ENCODE results near the gene ABCC1.

ABCC1 gene

DNA sequence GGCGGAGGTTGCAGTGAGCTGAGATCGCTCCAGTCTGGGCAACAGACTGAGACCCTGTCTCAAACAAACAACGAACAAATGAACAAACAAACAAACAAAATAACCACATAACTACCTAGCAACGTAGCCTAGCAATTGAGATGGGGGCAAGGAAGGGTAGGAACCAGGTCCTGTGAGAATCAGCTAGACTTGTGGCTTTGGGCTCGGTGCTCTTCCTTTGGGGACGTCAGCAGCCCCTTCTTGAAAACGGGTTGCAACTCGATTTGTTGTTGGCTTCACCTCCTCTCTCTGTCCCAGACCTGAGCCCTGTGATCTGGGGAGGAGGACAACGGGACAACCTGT lies 72.2 kb downstream of the ABCC1 start:
- no peak for DNase-seq (ENCODE audit: low read depth)

DNA sequence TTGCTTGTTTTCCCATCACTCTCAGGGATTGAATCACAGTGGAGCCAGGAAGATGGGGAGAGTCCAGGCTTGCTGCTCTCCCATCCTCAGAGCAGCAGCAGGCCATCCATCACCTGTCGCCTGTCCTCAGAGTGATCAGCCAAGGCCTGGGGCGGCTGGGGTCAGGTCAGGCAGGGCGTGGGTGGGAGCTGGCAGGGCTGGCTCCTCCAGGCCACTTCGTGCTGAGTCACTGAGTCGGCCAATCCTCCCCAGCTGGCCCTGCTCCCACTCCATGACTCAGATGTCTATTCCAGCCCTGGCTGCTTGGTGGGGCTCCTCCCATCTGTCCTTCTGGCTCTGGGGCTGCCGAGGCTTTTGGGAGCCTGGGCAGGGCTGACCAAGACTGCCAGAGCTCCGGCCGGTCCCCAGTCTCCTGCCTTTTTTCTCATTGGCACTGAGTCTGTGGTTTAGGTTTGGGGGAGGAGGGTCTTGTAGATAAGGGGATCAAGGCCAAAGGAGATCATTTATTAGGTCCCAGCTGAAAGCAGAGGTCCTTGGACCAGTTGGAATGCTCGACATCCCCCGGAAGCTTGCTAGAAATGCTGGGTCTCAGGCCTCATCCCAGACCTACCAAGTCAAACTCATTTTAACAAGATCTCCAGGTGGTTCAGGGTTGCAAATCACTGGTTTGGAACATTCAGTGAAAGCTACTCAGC lies 72.7 kb downstream of the ABCC1 start:
- DNase-seq (ENCODE audit: low read depth), result no peak

DNA sequence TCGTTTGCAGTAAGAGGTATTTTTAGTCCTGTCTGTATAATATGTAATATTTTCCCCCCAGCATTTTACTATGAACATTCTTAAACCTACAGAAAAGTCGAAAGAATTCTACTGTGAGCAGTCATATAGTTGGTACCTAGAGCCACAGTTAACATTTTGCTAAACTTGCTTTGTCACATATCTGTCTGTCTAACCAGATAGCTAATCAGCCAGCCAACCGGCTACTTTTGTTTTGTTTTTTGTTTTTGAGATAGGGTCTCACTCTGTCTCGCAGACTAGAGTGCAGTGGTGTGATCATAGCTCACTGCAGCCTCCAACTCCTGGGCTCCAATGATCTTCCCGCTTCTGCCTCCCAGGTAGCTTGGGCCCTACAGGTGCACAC lies 73.3 kb downstream of the ABCC1 start:
- DNase-seq (ENCODE audit: low read depth), result no peak

DNA sequence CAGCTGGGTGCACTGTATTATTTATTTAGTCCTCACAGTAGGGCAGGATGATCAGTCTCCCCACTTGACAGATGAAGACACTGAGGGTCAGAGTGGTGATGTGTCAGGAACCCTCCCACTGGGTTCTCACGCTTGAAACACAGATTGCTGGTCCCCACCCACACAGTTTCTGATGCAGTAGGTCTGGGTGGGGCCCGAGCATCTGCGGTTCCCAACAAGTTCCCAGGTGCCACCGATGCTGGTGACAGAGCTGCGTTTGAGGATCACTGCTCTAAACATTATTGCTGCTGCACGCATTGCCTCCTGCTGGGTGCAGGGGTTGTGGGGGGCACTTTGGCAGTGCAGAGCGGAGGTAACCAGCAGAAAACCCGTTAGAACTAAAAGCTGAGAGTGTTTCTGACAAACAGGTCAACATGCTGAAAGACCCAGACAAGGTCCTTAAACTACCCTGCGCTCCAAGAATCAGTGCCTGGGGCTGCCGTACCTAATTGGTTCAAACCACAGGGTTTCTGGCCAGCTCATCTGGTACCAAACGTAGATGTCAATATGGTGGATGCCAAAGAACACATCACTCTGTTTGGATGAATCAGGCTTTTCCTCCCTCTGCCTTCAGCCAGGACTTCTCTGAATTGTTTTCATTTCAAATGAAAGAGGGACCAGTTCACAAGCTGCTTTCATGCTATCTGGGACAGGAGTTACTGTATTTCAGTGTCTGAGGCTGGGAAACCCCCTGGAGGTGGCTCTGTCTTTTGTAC lies 76.0 kb downstream of the ABCC1 start:
- no peak for DNase-seq (ENCODE audit: low read depth)

DNA sequence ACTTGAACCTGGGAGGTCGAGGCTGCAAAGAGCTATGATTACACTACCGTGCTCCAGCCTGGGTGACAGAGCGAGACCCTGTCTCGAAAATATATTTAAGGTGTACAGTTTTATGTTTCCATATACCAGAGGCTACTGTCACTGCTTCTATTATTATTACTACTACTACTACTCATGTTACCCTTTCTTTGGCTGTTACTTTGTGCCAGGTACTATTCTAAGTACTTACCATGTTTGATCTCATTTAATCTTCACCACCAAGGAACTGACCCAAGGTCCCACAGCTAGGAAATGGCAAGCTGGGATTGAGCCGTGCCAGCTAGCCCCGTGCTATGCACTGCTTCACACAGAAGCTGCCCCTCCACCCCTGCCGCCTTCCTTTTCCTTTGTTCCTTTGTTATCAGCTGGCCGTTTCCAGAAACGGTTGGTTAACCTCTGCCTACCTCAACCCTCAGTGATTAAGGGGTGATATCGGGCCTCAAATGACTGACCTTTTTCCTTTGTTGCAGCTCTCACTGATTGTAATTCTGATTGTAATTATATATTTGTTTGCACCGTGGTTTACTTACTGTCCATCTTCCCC lies 78.4 kb downstream of the ABCC1 start:
- no peak for DNase-seq (ENCODE audit: low read depth)

DNA sequence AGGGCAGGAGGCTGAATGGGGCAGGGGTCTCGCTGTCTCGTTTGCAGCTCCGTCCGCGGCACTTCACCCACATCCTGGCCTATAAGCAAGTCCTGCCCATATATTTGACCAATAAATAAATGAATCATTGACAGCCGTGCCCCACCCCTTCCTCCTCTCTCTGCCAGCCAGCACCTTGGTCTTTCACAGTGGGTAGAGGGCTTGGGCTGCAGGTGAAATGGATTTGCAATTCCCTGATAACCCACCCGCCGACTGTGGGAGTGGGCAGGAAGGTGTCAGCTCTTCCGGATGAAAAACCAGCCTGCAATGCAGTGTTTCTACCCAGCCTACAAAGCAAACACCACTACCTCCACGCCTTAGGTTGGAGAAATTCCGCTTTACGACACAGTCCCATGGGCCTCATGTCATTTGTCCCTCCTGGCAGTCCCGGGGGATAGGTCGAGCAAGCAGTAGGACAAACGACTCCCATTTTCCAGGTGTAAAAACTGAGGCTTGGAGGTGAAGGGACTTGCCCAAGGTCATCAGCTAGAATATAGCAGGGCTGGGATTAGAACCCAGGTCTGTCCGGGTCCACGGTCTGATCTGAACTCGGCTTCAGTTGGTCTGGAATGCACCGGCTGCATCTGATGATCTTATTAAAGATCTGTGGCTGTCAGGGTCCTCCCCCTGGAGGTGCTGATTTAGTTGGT lies 79.0 kb downstream of the ABCC1 start:
- DNase-seq (ENCODE audit: low read depth), result no peak

DNA sequence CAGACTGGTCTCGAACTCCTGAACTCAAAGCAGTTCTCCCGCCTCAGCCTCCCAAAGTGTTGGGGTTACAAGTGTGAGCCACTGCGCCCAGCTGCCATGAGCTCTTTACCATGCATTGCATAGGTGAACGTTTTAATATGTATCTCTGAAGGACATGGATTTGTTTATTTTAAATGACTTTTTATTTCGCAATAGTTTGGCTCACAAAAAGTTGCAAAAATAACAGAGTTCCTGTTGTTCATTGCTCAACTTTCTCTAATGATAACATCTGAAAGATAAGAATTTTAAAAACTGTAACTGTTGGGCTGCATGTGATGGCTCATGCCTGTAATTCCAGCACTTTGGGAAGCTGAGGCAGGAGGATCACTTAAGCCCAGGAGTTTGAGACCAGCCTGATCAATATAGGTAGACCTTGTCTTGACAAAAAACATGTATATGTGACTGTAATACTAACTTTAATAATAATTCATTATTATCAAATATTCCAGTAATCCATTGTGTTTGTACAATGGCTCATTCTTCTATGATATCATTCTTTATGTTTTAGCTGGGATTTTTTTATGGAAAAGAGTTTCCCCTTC lies 80.1 kb downstream of the ABCC1 start:
- no peak for DNase-seq (ENCODE audit: low read depth)

DNA sequence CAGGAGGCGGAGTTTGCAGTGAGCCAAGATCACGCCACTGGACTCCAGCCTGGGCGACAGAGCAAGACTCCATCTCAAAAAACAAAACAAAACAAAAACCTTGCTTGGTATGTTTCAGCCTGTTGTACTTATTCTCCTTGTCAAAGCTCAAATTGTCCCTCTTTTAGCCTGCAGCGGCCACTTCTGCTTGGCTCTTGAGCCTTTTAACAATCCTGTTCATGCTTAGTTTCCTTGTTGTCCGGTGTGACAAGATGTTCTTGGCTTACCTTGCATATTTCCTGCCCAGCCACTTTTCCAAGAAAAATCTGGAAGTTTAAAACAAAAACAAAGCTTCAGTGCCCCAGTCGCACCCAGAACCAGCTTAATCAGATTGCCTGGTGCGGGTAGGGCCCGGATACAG lies 81.0 kb downstream of the ABCC1 start:
- DNase-seq (ENCODE audit: low read depth), result no peak

DNA sequence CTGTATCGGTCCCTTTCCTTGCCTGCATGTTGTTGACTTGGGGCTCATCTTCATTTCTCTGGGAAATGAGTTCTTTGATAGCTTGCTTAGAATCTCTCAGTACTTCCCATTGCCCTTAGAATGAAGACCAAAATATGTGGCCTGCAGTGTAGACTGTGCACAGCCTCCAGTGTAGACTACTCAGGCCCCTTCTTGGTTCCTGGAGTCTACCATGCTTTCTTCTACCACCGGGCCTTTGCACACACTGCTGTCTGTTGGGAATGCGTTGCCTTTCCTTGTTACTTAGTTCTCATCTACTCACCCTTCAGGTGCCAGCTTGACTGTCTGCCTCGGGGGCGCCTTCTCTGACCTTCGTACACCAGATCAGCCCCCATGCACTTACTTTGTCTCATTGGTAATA lies 82.0 kb downstream of the ABCC1 start:
- no peak for DNase-seq (ENCODE audit: low read depth)

DNA sequence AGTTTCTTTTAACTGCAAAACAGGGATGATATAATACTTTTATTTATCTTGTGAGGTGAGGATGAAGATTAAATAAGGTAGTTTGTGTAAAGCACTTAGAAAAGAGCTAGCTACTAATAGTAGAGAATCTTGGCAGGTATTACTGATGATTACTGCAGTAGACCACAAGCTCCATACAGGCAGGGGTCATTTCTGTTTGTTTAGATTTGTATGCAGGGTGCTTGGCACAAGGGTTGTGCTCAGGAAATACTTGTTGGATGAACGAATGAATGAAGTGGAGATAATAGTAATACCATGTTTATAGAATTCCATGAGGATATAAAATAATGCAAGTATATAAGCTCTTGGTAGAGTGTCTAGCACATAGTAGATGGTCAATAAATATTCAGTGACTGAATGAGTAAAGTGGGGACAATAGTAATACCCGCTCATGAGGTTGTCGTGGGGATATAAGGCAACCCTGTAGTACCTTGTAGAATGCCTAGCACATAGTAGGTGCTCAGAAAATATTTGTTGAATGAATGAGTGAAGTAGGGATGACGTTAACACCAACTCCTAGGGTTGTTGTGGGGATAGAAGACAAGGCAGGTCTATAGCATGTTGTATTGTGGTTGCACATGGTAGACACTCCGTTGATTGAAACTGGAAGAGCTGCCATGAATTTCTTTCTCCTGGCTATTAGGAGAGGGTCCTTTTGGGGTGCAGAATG lies 83.0 kb downstream of the ABCC1 start:
- no peak for DNase-seq (ENCODE audit: low read depth)

DNA sequence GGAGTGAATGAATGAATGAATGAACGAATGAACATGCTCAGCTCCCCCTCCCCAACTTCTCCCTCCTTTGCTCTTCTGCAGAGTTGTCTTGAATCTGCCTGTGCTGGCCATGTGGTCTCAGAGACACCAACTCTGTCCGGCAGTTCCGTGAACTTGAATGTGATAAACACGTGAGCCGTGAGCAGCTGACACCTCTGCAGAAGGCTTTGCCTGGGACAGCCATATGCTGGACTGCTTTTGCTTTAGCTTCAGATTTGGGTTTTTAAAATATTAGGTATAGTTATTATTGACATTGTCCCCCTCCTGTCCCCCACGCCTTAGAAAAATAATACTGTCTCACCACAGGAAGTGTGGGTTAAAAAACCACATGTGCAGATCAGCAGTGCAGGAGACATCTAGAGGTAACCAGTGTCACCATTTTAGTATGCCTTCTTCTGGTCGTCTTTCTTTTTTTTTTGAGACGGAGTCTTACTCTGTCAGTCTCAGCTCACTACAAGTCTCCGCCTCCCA lies 83.8 kb downstream of the ABCC1 start:
- DNase-seq (ENCODE audit: low read depth), result no peak

DNA sequence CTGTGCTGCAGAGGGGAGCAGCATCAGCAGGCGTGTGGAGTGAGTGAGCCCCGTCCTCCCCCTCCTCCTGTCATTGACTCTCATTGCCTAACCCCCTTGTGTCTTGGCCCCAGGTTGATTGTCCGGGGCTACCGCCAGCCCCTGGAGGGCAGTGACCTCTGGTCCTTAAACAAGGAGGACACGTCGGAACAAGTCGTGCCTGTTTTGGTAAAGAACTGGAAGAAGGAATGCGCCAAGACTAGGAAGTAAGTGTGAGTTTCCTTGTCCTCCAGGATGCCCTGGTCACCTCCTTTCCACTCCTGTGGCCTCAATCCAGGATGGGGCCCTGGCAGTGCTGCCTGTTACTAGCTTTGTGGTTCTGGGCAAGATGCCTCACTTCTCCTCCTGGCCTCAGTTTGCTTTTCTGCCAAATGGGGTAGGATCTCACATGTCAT lies 87.0 kb downstream of the ABCC1 start:
- no peak for DNase-seq (ENCODE audit: low read depth)

DNA sequence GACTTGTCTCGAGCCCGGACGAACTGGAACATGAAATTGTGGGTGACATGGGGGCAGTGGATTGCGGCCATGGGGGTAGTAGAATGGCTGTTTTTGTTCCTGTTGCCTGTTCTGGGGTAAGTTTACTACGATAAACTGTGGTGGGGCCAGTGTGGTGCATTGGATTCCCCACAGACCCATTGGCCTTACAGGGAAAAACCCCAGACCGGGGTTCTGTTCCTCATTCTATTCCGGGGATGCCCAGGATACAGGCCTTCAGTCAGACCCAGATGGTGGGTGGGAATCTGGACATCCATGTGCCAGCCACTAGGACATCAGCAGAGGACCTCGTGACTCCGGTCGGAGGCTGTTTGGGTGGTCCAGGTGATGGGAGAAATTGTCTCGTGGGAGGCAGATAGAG lies 88.1 kb downstream of the ABCC1 start:
- no peak for DNase-seq (ENCODE audit: low read depth)

DNA sequence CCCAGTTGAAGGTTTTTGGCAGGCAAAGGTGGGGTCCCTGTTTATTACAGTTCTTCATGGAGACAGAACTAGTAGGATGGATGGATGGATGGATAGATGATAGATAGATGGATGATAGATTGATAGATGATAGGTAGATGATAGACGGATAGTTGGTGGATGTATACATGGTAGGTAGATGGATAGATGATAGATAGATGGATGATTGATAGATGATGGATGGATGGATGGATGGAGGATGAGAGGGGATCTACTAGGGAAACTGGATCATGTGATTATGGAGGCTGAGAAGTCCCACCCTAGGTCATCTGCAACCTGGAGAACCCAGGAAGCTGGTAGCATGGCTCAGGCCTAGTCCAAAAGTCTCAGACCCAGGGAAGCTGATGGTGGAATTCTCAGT lies 88.6 kb downstream of the ABCC1 start:
- DNase-seq (ENCODE audit: low read depth), result no peak

DNA sequence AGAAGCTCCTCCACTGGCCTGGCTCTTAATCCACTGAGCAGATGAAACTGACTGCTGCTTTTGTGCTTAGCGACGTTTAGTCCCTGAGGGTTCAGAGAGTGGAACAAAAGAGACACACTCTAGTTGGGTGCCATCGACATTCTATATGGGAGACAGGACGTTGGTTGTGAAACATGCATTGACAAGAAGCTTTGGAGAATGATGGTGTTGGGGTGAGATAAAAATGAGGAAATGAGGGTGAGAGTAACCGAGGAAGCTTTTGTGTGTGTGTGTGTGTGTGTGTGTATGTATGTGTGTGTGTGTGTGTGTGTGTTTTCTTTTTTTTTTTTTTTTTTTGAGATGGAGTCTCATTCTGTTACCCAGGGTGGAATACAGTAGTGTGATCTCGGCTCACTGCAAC lies 89.5 kb downstream of the ABCC1 start:
- no peak for DNase-seq (ENCODE audit: low read depth)

DNA sequence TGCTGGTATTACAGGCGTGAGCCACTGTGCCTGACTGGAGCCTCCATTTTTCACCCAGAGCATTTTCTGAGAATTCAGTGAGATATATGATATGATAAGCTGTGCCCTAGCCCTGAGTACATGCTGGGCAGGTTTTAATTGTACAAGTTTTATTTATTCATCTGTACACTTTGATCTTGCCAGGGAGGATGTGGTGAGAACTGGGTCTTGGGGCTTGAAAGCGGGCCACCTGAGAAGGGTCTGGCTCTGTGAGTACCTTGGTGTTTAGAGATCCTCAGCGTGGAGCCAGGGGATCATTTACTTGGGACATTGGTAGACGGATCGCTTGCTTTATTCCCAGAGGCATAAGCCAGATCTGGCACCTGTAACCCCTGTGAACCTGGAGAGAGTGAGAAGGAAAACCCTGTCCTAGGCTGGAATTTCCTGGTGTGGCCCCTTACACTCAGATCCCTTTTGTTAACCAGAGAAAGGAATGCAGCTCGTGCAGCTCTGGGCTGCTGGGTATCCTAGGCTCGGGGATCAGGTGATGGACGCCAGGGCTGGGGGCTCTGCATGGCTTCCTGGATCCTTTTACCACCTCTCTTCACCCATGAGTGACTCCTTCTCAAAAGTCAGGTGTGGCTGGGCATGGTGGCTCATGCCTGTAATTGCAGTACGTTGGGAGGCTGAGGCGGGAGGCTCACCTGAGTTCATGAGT lies 91.9 kb downstream of the ABCC1 start:
- no peak for DNase-seq (ENCODE audit: low read depth)

DNA sequence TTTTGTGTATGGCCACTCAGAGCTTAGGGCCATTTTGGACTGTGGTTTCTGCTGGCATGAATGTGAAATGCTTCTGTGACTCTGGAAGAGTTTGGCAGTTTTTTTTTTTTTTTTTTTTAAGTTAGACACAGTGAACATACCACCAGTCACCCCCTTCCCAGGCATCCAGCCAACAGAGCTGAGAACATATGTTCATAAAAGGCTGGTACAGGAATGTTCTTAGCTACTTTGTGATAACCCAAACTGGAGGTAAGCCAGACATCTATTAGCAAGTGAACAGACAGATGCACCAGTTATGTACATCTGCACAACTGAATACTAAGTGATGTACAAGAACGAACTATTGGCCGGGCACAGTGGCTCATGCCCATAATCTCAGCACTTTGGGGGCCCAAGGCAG lies 92.7 kb downstream of the ABCC1 start:
- DNase-seq (ENCODE audit: low read depth), result no peak

DNA sequence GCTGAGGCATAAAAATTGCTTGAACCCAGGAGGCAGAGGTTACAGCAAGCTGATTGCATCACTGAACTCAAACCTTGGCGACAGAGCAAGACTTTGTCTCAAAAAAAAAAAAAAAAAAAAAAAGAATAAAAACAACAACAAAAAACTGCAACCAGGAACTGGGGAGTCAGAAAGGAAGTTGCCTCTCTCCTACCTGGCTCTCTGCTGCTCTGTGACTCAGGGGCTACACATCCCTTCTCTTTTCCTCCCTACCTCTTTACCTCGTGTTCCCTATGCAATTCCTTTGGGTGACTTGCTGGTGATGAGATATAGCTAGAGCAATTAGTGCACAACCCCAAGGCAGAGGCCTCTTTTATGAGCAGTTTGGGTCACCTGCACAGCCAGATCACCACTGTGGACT lies 95.9 kb downstream of the ABCC1 start:
- DNase-seq (ENCODE audit: low read depth), result no peak

DNA sequence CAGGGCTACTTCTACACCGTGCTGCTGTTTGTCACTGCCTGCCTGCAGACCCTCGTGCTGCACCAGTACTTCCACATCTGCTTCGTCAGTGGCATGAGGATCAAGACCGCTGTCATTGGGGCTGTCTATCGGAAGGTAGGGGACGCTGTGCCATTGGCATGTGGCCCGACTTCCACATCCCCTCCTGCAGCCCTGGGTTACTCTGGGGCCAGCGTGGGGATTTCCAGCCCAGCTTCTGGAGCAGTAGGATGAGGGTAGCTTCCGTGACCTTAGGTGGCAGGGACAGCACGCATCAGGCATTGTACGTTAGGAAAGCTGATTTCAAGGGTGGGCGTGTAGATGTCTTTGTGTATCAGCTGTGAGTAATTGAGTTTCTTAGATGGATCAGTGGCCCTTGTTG lies 96.5 kb downstream of the ABCC1 start:
- no peak for DNase-seq (ENCODE audit: low read depth)

DNA sequence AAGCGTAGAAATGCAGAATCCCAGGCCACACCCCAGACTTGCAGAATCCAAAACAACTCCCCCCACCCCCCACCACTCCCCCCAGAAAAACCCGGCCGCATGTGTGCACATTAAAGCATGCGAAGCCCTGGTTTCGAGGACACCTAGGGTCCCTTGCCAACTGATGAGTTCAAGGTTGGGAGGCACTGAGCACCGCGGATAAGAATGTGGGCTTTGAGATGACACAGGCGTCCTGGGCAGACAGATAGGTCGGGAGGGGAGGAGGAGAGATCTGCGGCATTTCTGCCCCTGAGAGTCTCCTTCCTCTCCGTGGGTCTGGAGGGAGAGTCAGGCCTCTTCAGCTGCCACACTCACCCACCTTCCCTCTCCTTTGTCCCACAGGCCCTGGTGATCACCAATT lies 98.3 kb downstream of the ABCC1 start:
- no peak for DNase-seq (ENCODE audit: low read depth)

DNA sequence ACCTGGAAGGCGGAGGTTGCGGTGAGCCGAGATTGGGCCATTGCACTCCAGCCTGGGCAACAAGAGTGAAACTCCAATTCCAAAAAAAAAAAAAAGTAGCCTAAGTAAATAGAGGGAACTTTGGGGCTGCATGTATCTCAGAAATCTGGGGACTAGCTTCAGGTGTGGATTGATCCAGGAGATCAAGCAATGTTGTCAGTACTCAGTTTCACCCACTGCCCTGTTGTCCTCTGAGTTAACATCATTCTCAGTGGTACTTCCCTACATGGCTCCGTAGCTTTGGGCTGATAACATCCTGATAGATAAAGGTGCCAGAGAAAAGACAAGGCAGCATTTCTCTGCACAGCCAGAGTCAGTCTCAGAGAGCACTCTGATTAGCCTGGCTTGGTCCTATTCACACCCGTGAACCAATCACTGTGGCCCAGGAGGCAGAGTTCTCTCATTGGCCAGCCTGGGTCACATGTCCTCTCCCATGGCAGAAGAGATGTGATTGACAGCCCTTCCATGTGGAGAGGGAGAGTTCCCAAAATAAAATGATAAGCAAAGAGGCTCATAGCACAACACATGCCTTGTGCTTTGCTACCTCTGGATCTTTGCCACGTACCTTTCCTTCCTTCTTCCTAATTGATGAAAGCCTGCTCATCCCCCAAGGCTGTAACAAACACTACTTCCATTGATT lies 99.6 kb downstream of the ABCC1 start:
- no peak for DNase-seq (ENCODE audit: low read depth)

All from CMK (cell line).